GM19043 (cell line): ENCODE results near the gene RPS5.
"Not testable (repeated sequence)": the region's sequence is repeated elsewhere in the genome, so short reads cannot be mapped to it uniquely, and the experiment has no call there.

Experiments
- ATAC-seq: cut with Tn5 transposase; IDR thresholded peaks from one replicate; pipeline ENCODE4 v1.9.1; 2021; ENCODE audit warnings: low read depth; ENCODE audit not compliant: unreplicated experiment

Gene RPS5

GRCh38 chr19:58355908-58356765 lies 30.9 kb upstream of the RPS5 start:
- ATAC-seq: no peak

- no peak for ATAC-seq
Observed at GRCh38 chr19:58356766-58357480, 30.1 kb upstream of the RPS5 start.

DNA sequence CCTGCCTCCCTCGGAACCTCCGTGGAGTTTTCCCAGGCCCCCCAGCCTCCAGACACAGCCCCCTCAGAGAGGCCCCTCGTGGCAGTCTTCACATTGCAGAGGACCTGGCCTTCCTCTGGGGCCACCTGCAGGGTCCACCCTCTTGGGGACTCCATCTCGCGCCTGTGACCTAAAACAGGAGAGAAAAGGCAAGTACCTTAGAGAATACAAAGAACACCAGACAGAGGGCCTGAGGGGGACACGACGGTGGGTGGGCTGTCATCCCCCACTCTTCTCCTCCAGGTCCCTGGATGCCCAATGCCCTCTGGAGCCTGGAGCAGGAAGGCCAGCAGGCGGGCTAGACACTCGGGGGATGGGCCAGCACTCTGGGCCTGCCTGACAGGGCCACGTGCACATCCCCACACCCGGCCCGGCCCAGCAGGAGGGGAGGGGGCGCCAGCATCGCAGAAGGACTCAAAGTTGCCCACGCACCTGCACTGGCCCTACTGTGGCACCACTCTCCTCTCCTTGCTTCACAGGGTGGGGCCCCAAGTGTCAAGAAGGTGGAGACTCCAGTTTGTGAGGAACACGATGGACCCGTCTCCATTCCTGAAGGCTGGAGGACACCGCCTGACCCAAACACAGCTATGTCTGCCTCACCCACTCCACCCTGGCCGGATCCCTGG lies 29.5 kb upstream of the RPS5 start:
- no peak for ATAC-seq

DNA sequence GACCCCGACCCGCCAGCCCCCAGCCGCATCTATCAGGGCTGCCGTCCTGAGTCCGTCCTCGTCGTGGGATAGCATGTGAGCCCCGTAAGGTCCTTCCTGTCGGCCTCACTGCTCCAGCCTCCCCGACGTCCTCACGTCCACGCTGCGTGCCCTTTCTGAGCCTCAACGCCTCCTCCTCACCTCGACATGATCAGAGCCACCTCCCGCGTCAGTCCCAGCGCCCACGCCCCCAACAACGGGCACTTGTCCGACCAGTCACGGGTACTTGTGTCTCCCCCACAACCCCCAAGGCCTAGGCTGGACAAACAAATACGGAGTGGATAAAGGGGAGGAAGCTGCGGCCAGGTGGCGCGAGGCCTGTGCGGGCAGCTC lies 25.2 kb upstream of the RPS5 start:
- no peak for ATAC-seq

- peak; percentile 82 for ATAC-seq
Observed at GRCh38 chr19:58362272-58362994, 24.6 kb upstream of the RPS5 start, which contains the start of gene ZNF497. Gene ZNF497, minus strand, starts transcription at chr19:58362751. Its CDS starts 5,116 bp downstream, at chr19:58357635.

DNA sequence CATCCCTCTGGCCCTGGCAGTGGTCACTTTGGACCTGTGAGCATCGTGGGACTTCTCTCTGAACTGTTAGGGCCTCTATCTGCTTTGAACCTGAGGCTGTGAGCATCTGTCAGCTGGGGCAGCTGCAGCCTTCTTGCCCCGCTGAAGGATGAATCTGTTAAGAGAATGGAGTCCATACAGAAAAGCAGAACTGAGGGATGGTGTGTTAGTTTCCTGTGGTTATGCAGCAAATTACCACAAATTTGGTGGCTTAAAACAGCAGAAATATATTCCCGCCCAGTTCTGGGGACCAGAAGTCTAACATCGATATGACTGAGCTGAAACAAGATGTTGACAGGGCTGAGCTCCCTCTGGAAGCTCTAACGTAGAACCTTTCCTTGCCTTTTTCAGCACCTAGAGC lies 22.9 kb upstream of the RPS5 start:
- no peak for ATAC-seq

DNA sequence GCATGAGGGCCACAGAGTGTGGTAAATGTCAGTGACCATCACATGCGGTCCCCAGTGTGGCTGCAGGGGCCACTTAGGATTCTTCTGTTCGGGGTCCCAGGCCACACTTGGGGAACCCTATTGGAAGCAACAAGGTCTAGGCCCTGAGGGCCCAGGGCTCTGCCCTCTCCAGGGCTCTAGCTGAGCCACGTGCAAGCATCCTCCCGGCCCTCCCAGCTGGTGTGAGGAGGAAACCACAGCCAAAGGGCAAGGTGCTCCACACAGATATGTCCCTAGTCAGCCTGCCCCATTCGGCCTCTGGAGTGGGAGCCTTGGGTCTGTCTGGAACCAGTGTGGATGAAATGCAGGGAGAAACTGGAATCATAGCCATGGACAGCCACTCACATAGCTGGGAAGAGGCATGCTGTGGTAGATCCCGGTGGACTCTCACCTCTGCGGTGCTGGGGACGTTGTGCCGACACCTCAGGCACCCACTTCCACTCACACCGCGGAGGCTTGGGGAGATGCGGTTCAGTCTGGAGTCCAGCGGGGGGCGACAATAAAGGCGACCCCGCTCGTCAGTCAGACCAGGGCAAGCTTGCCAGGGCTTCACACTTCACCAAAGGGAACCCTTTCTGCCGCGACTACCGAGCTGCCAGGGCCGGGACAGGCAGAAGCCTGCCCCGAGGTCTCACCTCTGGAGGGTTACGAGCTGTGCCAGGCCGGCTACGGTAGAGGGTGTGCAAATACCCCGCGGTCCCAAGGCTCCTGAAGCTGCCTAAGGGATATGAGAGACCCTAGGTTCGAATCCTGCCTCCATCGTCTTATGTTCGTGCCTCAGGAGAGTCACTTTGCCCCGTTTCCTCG lies 20.3 kb upstream of the RPS5 start:
- no peak for ATAC-seq

GRCh38 chr19:58367698-58368454 lies 19.2 kb upstream of the RPS5 start:
- ATAC-seq: no peak

DNA sequence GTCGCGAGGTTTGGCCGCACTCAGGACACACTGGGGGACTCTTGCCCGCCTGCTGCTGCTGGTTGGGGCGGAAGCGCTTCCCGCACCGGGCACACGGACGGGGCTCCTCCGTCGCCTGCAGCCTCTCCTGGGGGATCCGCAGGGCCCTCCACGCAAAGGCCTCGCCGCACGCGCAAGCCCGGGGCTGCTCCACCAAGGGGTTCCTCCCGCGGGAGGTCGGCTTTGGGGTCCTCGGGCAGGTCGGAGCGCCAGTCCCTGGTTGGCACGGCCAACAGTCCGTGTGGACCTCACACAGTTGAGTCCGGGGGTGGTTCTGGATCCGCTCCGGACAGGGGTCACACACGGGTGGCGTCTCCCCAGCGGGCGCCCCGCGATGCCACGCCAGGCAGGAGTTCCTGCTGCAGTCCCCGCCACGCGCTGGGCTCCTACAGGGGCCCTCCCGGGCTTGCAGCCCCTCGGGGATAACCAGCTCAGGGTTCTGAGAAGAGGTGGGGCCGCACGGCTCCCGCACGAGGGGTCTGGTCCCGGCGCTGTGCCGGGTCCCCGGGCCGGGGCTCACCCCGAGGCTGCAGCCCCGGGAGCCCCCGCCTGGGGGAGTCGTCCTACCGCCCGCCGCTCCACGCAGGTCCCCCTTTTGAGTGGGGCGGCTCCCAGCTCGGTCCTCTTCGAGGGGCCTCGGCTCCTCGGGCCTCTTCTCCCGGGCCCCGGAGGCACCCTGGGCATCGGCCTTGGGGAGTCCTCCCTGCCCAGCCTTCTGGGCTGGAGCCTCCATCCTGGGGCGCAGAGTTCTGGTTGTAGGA lies 18.3 kb upstream of the RPS5 start:
- ATAC-seq: no peak

DNA sequence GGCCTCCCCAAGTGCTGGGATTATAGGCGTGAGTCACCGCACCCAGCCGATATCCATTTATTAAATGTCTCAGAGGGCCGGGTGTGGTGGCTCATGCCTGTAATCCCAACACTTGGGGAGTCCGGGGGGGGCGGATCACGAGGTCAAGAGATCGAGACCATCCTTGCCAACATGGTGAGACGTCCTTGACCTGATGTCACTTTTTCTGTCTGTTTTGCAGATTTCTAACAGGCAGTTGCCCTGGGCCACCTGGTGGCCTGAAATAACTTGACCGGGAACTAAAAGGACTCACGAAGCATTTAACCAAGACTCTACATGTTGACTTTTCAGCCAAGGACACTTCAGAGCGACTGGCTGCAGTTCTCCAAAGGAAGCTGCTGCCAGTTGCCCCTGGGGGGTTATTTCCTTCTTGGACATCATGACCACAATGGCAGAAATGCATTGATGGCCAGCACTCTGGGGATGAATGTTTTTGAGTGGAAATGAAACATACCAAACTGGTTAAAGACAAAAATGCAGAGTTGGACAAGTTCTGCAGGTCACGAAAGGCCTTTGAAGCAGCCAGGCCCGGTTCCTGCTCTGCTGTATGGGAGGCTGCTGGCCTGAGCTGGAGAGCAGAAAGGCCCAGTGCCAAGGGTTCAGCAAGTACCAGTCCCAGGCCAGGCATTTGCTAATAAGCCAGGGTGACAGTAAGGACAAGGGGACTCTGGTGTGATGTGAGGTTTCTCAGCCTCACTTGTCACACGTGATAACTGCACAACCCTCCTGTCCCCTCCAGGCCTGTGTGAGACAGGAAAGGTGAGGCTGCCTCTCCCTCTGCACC lies 14.5 kb upstream of the RPS5 start:
- ATAC-seq: no peak

DNA sequence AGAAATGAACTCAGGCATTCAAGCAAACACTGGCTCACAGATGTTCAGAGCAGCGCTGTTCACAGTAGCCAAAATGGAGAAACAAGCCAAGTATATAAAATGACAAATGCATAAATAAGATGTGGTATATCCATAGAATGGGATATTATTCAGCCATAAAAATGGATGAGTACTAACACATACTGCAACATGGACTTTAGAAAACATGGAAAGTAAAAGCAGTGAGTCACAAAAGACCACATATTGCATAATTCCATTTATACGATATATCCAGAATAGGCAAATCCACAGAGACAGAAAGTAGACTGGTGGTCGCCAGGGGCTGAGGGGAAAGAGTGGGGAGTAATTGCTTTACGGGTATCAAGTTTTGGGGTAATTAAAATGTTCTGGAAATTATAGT lies 12.9 kb upstream of the RPS5 start:
- ATAC-seq: no peak

GRCh38 chr19:58376724-58377123 lies 10.3 kb upstream of the RPS5 start:
- ATAC-seq: not testable (repeated sequence)

DNA sequence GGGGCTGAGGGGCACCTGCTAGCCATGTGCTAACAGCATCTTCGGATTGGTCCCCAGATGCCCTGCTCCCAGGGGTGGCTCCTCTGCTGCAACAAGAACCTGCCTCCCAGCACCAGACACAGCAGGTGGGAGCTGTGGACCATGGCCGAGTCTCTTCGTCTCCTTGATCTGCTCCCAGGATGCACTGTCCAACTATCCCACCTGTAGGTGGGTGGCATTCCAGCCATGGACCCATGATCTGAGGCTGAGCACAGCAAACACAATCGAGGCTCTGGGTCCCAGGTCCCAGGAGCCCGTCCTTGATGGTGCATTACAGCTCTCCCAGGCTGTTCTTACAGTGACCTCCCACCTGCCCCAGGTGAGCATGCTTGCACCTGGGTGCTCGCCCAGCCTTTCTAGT lies 7.8 kb upstream of the RPS5 start:
- no peak for ATAC-seq

- no peak for ATAC-seq
Observed at GRCh38 chr19:58380037-58380661, 6.9 kb upstream of the RPS5 start.

- peak; percentile 83 for ATAC-seq
Observed at GRCh38 chr19:58380662-58381459, 6.2 kb upstream of the RPS5 start, which contains the start of gene ZNF837. Gene ZNF837, minus strand, starts transcription at chr19:58381030. Its CDS starts 11,698 bp downstream, at chr19:58369332.
